HPDE6-E6E7 (cell line): Measurements from ENCODE around the gene ZNF587.

Experiments
- DNase-seq: peaks from one replicate; pipeline ENCODE4 v3.0.0; 2011; ENCODE audit warnings: missing footprints; ENCODE audit errors: extremely low spot score

Gene ZNF587

DNA sequence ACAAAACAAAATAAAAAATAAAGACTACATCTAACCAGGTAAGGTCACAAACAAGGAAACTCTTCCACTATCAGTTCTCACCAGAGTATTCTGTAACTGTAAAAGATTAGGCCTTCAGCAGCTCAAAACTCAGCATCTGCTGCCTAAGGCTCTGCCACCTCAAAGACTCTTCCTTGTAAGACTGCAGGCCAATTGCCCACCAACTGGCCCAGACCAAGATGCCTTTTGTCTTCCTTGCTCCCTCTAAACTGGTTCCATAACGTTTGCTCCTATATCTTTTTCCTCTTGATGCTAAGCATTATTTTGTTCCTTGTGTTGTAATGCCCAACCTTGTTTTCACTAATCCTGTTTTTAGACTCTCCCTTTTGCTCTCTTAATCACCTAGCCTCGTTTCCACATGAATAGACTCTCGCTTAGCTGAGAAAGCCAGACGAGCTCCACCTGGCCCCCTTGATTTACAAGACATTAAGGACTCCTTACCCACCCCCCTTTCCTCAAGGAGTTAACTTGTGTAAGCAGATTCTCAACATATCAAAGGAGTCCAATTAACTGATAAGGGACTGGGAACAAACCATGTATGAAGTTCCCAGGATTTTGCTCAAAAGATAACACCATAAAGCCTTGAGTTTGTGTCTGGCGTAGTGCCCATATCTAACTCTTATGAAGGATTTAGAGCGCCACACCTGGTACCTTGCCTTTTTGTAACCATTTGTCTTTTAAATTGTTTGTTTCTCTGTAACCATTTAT, 37.7 kb downstream of the ZNF587 start:
- no peak for DNase-seq

DNA sequence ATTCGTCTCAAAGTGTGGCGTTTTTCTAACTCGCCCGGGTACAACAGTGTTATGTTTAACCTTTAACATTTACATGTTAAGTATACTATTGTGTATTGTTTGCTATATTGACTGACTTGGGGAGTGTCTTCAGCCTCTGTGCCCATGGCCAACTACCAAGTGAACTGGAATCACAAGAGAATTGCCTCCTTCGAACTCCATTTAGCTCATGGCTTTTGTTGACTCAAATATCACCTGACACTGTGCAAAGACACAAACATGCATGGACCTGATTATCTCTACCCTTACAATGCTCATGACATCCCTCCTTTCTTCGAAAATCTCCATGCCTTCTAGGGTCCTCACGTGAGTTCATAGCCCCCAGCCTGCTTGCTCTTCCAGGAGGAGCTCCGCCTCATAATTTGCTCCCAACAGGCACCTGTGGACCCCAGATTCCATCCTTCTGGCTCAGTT, 38.5 kb downstream of the ZNF587 start:
- DNase-seq, result peak; percentile 15

DNA sequence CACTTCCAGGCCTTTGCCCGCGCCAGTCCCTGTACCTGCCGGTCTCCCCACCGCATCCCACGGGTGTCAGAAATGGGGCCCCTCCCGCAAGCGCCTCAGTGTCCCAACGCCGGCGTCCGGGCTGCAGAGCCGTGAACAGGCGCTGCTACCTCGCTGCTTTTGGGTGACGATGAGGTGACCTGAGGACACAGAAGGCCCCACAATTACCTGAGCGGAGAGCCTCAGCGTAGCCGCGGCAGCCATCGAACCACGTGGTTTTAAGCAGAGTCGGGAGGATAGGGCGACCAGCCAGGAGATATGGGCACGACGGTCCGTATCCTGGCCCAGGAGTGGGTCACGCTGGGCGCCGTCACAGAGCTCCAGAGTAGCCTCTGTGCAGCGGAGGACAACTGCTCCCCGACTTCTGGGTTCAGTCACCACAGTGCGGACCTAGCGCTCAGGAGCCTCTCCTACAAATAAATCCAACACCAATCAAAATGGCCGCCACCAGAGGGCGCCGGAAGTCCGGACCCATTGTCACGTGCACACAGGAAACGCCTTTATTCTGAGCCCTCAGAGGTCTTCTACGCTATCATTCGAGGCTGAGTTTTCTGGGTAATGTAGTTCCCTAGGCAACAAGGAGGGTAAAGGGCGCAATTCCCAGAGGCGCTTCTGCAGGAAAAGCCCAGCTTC, 39.0 kb downstream of the ZNF587 start, which contains the start of gene ZNF814:
ZNF814 (minus strand) TSS at position 478 of the 672 bp plus-strand sequence; CDS start at position 243, 235 bp downstream.
- DNase-seq, result peak; percentile 69

DNA sequence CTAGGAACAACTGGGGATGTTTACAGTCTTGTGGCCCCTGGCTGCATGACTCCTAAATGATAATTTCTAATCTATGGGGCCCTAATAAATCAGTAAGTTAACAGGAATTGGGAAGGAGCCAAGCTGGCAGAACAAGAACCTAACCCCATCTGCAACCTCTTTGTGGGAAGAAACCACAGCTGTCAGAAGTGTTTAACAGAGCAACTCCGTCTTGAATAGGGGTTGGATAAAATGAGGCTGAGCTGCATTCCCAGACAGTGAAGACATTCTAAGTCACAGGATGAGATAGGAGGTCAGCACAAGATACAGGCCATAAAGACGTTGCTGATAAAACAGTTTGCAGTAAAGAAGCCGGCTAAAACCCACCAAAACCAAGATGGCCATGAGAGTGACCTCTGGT, 41.0 kb downstream of the ZNF587 start:
- DNase-seq, result peak; percentile 13

DNA sequence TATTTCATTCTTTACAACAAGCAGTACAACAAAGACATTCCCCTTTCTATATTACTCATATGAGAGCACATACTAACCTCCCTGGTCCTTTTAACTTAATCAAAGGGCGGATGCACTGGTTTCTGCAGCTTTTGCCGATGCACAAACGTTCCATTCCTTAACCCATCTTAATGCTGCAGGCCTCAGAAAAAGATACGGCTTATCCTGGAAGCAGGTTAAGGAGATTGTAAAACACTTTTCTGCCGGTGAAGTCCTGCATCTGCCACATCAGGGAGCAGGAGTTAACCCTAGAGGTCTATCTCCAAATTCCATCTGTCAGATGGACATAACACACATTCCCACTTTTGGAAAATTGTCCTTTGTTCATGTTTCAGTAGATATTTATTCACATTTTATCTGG, 50.7 kb downstream of the ZNF587 start:
- DNase-seq, result no peak

DNA sequence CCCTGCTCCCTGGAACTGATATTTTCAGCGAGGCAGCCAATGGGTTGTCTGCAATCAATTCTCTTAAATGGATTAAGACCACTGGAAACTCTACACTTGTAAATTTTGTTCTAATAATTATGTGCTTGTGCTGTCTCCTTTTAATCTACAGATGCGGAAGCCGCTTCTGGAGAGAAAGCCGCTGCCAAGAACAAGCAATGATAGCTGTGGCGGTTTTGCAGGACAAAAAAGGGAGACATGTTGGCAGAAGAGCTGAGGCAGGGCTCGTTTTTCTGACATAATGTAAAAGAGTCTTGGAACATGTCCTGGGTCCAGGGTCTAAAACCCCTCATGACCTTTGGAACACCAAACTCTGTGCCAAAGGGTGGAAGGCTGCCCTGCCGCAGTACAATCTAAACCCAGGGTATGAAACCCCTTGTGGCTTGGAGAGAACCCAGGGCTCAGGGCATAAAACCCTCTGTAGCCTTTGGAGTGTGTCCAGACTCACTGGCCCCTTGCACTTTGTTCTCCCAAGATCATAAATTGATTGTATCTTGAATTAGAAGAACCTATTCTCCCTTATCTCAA, 54.0 kb downstream of the ZNF587 start:
- DNase-seq, result no peak

DNA sequence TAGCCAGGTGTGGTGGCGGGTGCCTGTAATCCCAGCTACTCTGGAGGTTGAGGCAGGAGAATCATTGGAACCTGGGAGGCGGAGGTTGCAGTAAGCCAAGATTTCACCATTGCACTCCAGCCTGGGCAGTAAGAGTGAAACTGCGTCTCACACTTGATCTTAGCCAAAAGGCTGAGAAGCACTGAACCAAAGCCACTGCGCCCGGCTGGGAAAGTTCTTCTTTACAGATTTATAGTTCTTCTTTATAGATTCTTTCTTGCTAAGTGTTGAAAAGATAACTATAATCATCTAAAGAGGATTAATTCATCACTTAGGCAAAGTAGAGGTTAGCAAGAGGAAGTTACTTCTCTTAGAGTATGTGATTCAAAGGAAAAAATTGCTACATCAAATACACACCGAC, 55.6 kb downstream of the ZNF587 start:
- DNase-seq, result no peak

DNA sequence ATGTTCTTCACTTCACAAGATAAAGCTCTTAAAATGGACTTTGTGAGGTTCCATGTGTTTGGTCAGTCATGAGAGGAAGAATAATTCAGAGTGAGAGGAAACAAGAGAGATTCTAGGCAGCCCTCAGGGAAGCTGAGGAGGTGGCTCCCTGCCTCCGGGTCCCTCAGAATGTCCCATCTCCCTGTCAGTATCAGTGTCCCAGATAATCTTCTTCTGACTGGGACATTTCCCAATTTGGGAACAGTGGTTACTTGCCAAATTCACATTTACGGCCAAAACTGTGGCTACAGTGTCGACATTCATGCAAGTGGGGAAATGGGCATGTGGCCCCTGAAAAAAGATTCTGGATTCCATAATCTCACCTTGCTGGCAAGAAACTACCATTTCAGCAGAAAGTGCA, 57.7 kb downstream of the ZNF587 start:
- no peak for DNase-seq

DNA sequence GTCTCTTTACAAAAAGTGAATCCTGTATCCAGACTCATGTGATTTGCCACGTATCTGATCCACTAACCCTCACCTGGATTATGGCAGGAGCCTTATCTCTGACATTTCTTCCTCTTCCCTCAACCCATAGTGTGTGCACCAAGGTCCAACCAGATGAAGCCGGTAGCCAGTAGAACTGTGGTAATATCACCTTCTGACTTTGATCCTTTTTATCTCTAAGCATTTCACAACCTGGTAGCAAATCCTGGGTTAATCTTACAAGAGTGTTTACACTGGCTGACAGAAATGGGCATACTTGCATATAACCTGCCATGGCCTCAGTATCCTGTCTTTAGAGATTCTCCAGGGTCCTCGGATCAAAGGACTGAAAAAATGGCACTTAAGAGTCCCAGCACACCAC, 64.9 kb downstream of the ZNF587 start:
- DNase-seq, result no peak
